ENCODE data around the gene RTKN. TPM values are rescaled to one million over a fixed set of nuclear protein-coding genes. Genes with fewer than 3 reads are reported as not detected.
A peak's percentile ranks its signal among the peaks of the same experiment; 100 is the strongest.

RTKN gene
- total and polyA plus RNA-seq, 2 of the 13 experiments (the other 11 are each of a cell fraction or from before 2014, with no cell fraction given), result 159 to 166 TPM

DNA sequence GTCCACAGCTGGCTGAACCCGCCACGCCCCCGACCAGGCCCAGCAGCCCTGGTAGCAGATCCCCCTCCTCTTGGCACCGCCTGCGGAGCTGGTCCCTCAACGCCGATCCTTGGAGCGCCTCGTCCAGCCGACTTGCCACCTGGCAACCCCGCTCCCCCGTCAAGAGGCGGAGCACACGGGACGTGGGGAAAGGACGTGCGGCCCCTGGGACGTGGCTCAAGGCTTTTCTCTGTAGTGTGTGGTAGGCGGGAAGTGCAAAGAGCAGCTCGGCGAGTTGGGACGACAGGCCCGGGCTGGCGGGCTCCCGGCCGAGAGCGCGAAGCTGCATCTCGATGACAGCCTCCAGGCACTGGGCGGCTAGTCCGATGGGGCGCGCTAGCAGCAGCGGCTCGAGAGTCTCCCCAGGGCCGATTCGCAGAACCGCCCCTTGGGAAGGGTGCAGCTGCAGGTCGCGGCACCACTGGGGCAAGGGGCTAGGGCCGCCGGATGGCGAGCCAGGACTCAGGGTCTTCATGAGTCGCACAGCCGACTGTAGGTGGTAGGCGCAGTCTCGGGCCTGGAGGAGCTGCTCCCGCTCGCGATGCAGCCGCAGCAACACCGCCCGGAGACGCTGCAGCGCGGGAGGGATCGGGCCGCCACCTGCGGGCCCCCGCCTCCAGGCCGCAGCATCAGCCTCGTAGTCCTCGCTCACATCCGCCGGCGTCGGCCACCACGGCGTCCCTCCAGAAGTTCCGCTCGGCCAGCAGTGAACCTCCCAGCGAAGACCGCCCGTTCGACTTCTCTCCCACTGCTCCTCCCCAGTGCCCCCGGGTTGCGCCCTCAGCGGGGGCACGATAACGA, 40.4 kb upstream of the RTKN start (continued):
- TF ChIP-seq, protein P1, sequence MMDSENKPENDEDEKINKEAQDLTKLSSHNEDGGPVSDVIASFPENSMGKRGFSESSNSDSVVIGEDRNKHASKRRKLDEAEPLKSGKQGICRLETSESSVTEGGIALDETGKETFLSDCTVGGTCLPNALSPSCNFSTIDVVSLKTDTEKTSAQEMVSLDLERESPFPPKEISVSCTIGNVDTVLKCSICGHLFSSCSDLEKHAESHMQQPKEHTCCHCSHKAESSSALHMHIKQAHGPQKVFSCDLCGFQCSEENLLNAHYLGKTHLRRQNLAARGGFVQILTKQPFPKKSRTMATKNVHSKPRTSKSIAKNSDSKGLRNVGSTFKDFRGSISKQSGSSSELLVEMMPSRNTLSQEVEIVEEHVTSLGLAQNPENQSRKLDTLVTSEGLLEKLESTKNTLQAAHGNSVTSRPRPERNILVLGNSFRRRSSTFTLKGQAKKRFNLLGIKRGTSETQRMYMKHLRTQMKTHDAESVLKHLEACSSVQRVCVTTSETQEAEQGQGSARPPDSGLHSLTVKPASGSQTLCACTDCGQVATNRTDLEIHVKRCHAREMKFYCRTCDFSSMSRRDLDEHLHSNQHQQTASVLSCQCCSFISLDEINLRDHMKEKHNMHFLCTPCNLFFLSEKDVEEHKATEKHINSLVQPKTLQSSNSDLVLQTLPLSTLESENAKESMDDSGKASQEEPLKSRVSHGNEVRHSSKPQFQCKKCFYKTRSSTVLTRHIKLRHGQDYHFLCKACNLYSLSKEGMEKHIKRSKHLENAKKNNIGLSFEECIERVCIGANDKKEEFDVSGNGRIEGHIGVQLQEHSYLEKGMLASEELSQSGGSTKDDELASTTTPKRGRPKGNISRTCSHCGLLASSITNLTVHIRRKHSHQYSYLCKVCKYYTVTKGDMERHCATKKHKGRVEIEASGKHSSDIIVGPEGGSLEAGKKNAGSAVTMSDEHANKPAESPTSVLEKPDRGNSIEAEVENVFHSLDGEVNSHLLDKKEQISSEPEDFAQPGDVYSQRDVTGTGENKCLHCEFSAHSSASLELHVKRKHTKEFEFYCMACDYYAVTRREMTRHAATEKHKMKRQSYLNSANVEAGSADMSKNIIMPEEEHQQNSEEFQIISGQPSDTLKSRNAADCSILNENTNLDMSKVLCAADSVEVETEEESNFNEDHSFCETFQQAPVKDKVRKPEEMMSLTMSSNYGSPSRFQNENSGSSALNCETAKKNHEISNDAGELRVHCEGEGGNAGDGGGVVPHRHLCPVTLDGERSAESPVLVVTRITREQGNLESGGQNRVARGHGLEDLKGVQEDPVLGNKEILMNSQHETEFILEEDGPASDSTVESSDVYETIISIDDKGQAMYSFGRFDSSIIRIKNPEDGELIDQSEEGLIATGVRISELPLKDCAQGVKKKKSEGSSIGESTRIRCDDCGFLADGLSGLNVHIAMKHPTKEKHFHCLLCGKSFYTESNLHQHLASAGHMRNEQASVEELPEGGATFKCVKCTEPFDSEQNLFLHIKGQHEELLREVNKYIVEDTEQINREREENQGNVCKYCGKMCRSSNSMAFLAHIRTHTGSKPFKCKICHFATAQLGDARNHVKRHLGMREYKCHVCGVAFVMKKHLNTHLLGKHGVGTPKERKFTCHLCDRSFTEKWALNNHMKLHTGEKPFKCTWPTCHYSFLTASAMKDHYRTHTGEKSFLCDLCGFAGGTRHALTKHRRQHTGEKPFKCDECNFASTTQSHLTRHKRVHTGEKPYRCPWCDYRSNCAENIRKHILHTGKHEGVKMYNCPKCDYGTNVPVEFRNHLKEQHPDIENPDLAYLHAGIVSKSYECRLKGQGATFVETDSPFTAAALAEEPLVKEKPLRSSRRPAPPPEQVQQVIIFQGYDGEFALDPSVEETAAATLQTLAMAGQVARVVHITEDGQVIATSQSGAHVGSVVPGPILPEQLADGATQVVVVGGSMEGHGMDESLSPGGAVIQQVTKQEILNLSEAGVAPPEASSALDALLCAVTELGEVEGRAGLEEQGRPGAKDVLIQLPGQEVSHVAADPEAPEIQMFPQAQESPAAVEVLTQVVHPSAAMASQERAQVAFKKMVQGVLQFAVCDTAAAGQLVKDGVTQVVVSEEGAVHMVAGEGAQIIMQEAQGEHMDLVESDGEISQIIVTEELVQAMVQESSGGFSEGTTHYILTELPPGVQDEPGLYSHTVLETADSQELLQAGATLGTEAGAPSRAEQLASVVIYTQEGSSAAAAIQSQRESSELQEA (CRISPR knock-in tag; IDR thresholded peaks at IDR 0.05; ENCODE audit: not compliant biosample characterization), result peak; percentile 95
- TF ChIP-seq ZMYM2 (CRISPR knock-in tag; IDR thresholded peaks at IDR 0.05) (no peak), SMYD3 (CRISPR knock-in tag; IDR thresholded peaks at IDR 0.05) (peak; percentile 61), ZNF724P (CRISPR knock-in tag; IDR thresholded peaks at IDR 0.05; ENCODE audit: borderline replicate concordance) (peak; percentile 57), KLF12 (CRISPR knock-in tag; IDR thresholded peaks at IDR 0.05; ENCODE audit: borderline replicate concordance) (no peak), CBX5 (CRISPR knock-in tag; IDR thresholded peaks at IDR 0.05; ENCODE audit: borderline replicate concordance) (no peak), ASH2L (IDR thresholded peaks at IDR 0.05; ENCODE audit: insufficient read length, low read depth, low read length) (no peak), DPF2 (CRISPR knock-in tag; IDR thresholded peaks at IDR 0.05; ENCODE audit: borderline replicate concordance, low read depth) (no peak), NFKB2 (CRISPR knock-in tag; IDR thresholded peaks at IDR 0.05; ENCODE audit: borderline replicate concordance) (peak; percentile 60), NR2F1 (CRISPR knock-in tag; IDR thresholded peaks at IDR 0.05) (no peak), SP2 (CRISPR knock-in tag; IDR thresholded peaks at IDR 0.05) (no peak; the same call in 1 of the 2 replicates)
- TF ChIP-seq, protein P2, sequence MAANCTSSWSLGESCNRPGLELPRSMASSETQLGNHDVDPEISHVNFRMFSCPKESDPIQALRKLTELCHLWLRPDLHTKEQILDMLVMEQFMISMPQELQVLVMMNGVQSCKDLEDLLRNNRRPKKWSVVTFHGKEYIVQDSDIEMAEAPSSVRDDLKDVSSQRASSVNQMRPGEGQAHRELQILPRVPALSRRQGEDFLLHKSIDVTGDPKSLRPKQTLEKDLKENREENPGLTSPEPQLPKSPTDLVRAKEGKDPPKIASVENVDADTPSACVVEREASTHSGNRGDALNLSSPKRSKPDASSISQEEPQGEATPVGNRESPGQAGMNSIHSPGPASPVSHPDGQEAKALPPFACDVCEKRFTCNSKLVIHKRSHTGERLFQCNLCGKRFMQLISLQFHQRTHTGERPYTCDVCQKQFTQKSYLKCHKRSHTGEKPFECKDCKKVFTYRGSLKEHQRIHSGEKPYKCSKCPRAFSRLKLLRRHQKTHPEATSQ (CRISPR knock-in tag; IDR thresholded peaks at IDR 0.05; ENCODE audit: borderline replicate concordance), result no peak; the same call in none of the 2 replicates
- TF ChIP-seq, protein P3, sequence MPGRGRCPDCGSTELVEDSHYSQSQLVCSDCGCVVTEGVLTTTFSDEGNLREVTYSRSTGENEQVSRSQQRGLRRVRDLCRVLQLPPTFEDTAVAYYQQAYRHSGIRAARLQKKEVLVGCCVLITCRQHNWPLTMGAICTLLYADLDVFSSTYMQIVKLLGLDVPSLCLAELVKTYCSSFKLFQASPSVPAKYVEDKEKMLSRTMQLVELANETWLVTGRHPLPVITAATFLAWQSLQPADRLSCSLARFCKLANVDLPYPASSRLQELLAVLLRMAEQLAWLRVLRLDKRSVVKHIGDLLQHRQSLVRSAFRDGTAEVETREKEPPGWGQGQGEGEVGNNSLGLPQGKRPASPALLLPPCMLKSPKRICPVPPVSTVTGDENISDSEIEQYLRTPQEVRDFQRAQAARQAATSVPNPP (CRISPR knock-in tag; IDR thresholded peaks at IDR 0.05), result peak; percentile 63; the same call in 1 of the 2 replicates
